IMR-90 (cell line): Measurements from ENCODE around the gene C19orf53. TPM values are rescaled to one million over a fixed set of nuclear protein-coding genes. Genes with fewer than 3 reads are reported as not detected.

Source experiments
- ATAC-seq: fragments of 200-7000 bp; cut with Tn5 transposase; 2 replicates; pipeline ENCODE4 v1.9.1; 2020; ENCODE audit warnings: low read depth, mild to moderate bottlenecking, moderate library complexity
- BruUV-seq: library from RNA; stranded (reverse); fragments of 400-500 nt; replicated peaks from 2 replicates; lab custom pipeline; 2021; lab: Mats Ljungman, UMichigan
- CTCF ChIA-PET: fragments of 300-600 bp; formaldehyde crosslinking; extraction: SDS; loops from one replicate; lab custom pipeline; 2021; ENCODE audit warnings: antibody characterized with exemption; lab: Yijun Ruan, JAX
- POLR2A ChIA-PET: fragments of 300-600 bp; sonication (Branson Sonifier 250); formaldehyde crosslinking; loops from one replicate; lab custom pipeline; 2022; ENCODE audit warnings: antibody characterized with exemption; ENCODE audit not compliant: unreplicated experiment; lab: Charles Lee
- DNase-seq: peaks from one replicate; pipeline ENCODE4 v3.0.0; 2013
- H2AFZ ChIP-seq: replicated peaks from 2 replicates; pipeline ENCODE3; 2013; ENCODE audit warnings: low read length, mild to moderate bottlenecking; ENCODE audit not compliant: poor library complexity
- H2AK5ac ChIP-seq: 2 replicates; pipeline ENCODE4 v1.6.1; 2013; ENCODE audit warnings: low read depth, low read length, inconsistent platforms
- H2AK9ac ChIP-seq: replicated peaks from 2 replicates; pipeline ENCODE3; 2013; ENCODE audit warnings: mild to moderate bottlenecking, low read depth, low read length, moderate library complexity; ENCODE audit not compliant: poor library complexity
- H2BK120ac ChIP-seq: 2 replicates; pipeline ENCODE4 v1.6.1; 2013; ENCODE audit warnings: low read depth, low read length, inconsistent platforms
- H2BK15ac ChIP-seq: 3 replicates; pipeline ENCODE4 v1.6.1; 2013; ENCODE audit warnings: low read depth, low read length, inconsistent platforms
- H2BK20ac ChIP-seq: 2 replicates; pipeline ENCODE4 v1.6.1; 2013; ENCODE audit warnings: low read depth, mild to moderate bottlenecking, inconsistent platforms, low read length, moderate library complexity
- H2BK5ac ChIP-seq: 2 replicates; pipeline ENCODE4 v1.6.1; 2013; ENCODE audit warnings: mild to moderate bottlenecking, low read depth, low read length, inconsistent platforms; ENCODE audit not compliant: poor library complexity, severe bottlenecking
- H3K14ac ChIP-seq: replicated peaks from 2 replicates; pipeline ENCODE4 v1.6.1; 2013; ENCODE audit warnings: low read depth, low read length, inconsistent platforms
- H3K18ac ChIP-seq: 2 replicates; pipeline ENCODE4 v1.6.1; 2013; ENCODE audit warnings: low read depth, low read length, control low read depth
- H3K23ac ChIP-seq: 2 replicates; pipeline ENCODE4 v1.6.1; 2013; ENCODE audit warnings: low read depth, low read length, inconsistent platforms
- H3K27ac ChIP-seq: 2 replicates; pipeline ENCODE4 v1.5.1; 2013; ENCODE audit warnings: mild to moderate bottlenecking, control low read depth, low read length; ENCODE audit not compliant: insufficient read depth
- H3K27me3 ChIP-seq: 2 replicates; pipeline ENCODE4 v1.6.1; 2013; ENCODE audit warnings: low read length; ENCODE audit not compliant: control insufficient read depth, insufficient read depth
- H3K36me3 ChIP-seq: 2 replicates; pipeline ENCODE4 v1.6.1; 2013; ENCODE audit warnings: low read length, mixed read lengths; ENCODE audit not compliant: control insufficient read depth, insufficient read depth
- H3K4ac ChIP-seq: 2 replicates; pipeline ENCODE4 v1.6.1; 2013; ENCODE audit warnings: low read depth, low read length, inconsistent platforms
- H3K4me1 ChIP-seq: 2 replicates; pipeline ENCODE4 v1.6.1; 2013; ENCODE audit warnings: low read length, mixed read lengths; ENCODE audit not compliant: control insufficient read depth, insufficient read depth
- H3K4me2 ChIP-seq: 2 replicates; pipeline ENCODE4 v1.6.1; 2013; ENCODE audit warnings: low read depth, mild to moderate bottlenecking, control low read depth, low read length, moderate library complexity
- H3K4me3 ChIP-seq: 2 replicates; pipeline ENCODE4 v1.5.1; 2013; ENCODE audit warnings: low read depth, mild to moderate bottlenecking, control low read depth, low read length, moderate library complexity; ENCODE audit not compliant: insufficient read depth
- H3K56ac ChIP-seq: 2 replicates; pipeline ENCODE4 v1.6.1; 2013; ENCODE audit warnings: low read length, inconsistent platforms; ENCODE audit not compliant: insufficient read depth; ENCODE audit errors: extremely low read depth
- H3K79me1 ChIP-seq, 2 experiments: 2 replicates each; pipeline ENCODE4 v1.6.1; 2013; ENCODE audit warnings: low read length in 2 of 2, inconsistent platforms in 1 of 2, low read depth in 1 of 2
- H3K9ac ChIP-seq: 2 replicates; pipeline ENCODE4 v1.6.1; 2013; ENCODE audit warnings: low read depth, low read length, control low read depth
- H3K9me1 ChIP-seq: 2 replicates; pipeline ENCODE4 v1.6.1; 2013; ENCODE audit warnings: low read length, inconsistent platforms; ENCODE audit not compliant: insufficient read depth
- H3K9me3 ChIP-seq: 2 replicates; pipeline ENCODE4 v1.6.1; 2013; ENCODE audit warnings: low read length; ENCODE audit not compliant: control insufficient read depth, insufficient read depth
- H4K20me1 ChIP-seq: 2 replicates; pipeline ENCODE4 v1.6.1; 2013; ENCODE audit warnings: low read length, inconsistent platforms; ENCODE audit not compliant: insufficient read depth
- H4K5ac ChIP-seq: 2 replicates; pipeline ENCODE4 v1.6.1; 2013; ENCODE audit warnings: mild to moderate bottlenecking, low read depth, low read length, control low read depth
- H4K8ac ChIP-seq, 2 experiments: 2 replicates each; pipeline ENCODE4 v1.6.1; 2013; ENCODE audit warnings: low read depth in 2 of 2, low read length in 2 of 2, control low read depth in 1 of 2, inconsistent platforms in 1 of 2
- H4K91ac ChIP-seq: 2 replicates; pipeline ENCODE4 v1.6.1; 2013; ENCODE audit warnings: low read depth, low read length, inconsistent platforms; ENCODE audit not compliant: insufficient read depth
- BHLHE40 ChIP-seq: fragments of 150-350 bp; IDR thresholded peaks from 2 replicates; pipeline ENCODE4 v1.6.1; 2016; ENCODE audit warnings: mild to moderate bottlenecking, low read depth, low read length
- CEBPB ChIP-seq: IDR thresholded peaks from 2 replicates; pipeline ENCODE4 v1.6.1; 2012; ENCODE audit warnings: low read depth, low read length, improper control_type of control experiment
- CHD1 ChIP-seq: IDR thresholded peaks from 2 replicates; pipeline ENCODE4 v1.6.1; 2012; ENCODE audit warnings: low read depth, low read length, improper control_type of control experiment
- CTCF ChIP-seq: conservative IDR thresholded peaks from 2 replicates; pipeline ENCODE4 v1.5.1; 2012; ENCODE audit warnings: mild to moderate bottlenecking, low read depth, low read length, improper control_type of control experiment
- MAFK ChIP-seq: IDR thresholded peaks from 2 replicates; pipeline ENCODE4 v1.6.1; 2012; ENCODE audit warnings: low read depth, low read length, improper control_type of control experiment
- MAZ ChIP-seq: IDR thresholded peaks from 2 replicates; pipeline ENCODE4 v1.6.1; 2012; ENCODE audit warnings: low read depth, mild to moderate bottlenecking, low read length, improper control_type of control experiment, moderate library complexity, borderline replicate concordance
- MXI1 ChIP-seq: IDR thresholded peaks from 2 replicates; pipeline ENCODE4 v1.6.1; 2012; ENCODE audit warnings: low read depth, mild to moderate bottlenecking, low read length, moderate library complexity, borderline replicate concordance
- NFE2L2 ChIP-seq: fragments of 150-350 bp; IDR thresholded peaks from 2 replicates; pipeline ENCODE4 v1.6.1; 2016; ENCODE audit warnings: low read depth, mild to moderate bottlenecking, low read length
- POLR2A ChIP-seq: IDR thresholded peaks from 2 replicates; pipeline ENCODE4 v1.6.1; 2012; ENCODE audit warnings: mild to moderate bottlenecking, low read depth, low read length
- RAD21 ChIP-seq: IDR thresholded peaks from 2 replicates; pipeline ENCODE4 v1.6.1; 2012; ENCODE audit warnings: low read length, improper control_type of control experiment
- RCOR1 ChIP-seq: IDR thresholded peaks from 2 replicates; pipeline ENCODE4 v1.6.1; 2012; ENCODE audit warnings: mild to moderate bottlenecking, low read length, improper control_type of control experiment; ENCODE audit not compliant: insufficient replicate concordance
- RFX5 ChIP-seq: IDR thresholded peaks from 2 replicates; pipeline ENCODE4 v1.8.0; 2012; ENCODE audit warnings: low read depth, mild to moderate bottlenecking, low read length, moderate library complexity
- dilution Hi-C: fragments of 300-500 bp; cut with HindIII; formaldehyde crosslinking; loops from one replicate; pipeline ENCODE4 v1.14.3; 2018; ENCODE audit warnings: low sequenced_read_pairs; ENCODE audit not compliant: unreplicated experiment
- in situ Hi-C: fragments of 300-500 bp; cut with MboI; formaldehyde crosslinking; loops from 3 replicates; pipeline ENCODE4 v1.14.3; 2019; ENCODE audit warnings: low sequenced_read_pairs, inconsistent platforms, mixed read lengths
- intact Hi-C: fragments of 100-400 bp; cut with micrococcal nuclease; formaldehyde crosslinking; loops from 2 replicates; pipeline ENCODE4 v1.10.0; 2022
- polyA plus RNA-seq, 3 experiments: library from polyadenylated mRNA; depleted of rRNA; stranded (reverse); fragments of >200 nt; gene quantifications; 2 replicates each; pipeline ENCODE4 v1.2.3, GENCODE V29; 2012; ENCODE audit warnings: low replicate concordance in 1 of 3
- total RNA-seq: library from RNA; depleted of rRNA; stranded (reverse); fragments of >200 nt; gene quantifications from 2 replicates; pipeline ENCODE4 v1.2.3, GENCODE V29; 2012
- TF ChIP-seq, protein P1 (sequence below): fragments of 150-350 bp; IDR thresholded peaks from 2 replicates; pipeline ENCODE4 v1.6.1; 2016; ENCODE audit warnings: low read depth, mild to moderate bottlenecking, low read length, moderate library complexity, borderline replicate concordance

Gene C19orf53
- total and polyA plus RNA-seq, 2 of the 4 experiments (the other 2 are of a cell fraction) = 61.3 to 290 TPM

DNA sequence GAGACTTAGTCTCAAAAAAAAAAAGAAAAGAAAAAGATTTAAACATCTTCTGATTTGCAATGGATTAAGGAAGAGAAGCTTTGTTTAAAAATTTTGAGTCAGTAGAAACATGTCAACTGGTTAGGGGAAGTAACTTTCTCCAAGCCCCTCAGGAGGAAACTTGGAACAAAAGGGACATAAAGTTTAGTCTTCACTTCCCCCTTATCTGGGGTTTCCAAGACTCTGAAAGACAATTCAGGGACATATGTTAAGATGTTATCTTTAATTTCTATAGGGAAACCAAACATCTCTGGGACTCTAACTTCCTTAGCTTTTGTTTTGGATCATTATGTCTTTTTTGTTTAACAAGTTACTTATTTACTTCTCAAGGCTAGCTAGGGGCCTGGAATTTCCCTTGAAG, 30.1 kb upstream of the C19orf53 start:
- ChIA-PET POLR2A (no interaction called here), CTCF (no interaction called here)
- Histone ChIP-seq H3K27me3 (no peaks in the 10 kb centered on the region), H3K4me3 (no peak overlapping the region), H2BK15ac (no peak overlapping the region), H2AK9ac (no peak overlapping the region), H3K27ac (no peak overlapping the region), H2AK5ac (no peak overlapping the region), H3K4me1 (peaks cover 4% of the 10 kb centered on the region; the same call in 1 of the 2 replicates), H2AFZ (no peak overlapping the region), H3K18ac (no peak overlapping the region), H4K5ac (no peak overlapping the region), H3K4ac (no peak overlapping the region), H4K20me1 (no peaks in the 10 kb centered on the region), H3K9me1 (peaks cover 4% of the 10 kb centered on the region; the same call in 1 of the 2 replicates), H2BK20ac (no peak overlapping the region), H3K9ac (no peak overlapping the region), H3K56ac (no peak overlapping the region), H3K36me3 (0 out of 2 replicates have a peak, but pooled peaks cover 2% of the 10 kb centered on the region), H3K14ac (no peak overlapping the region), H3K23ac (no peak overlapping the region), H3K4me2 (no peak overlapping the region), H2BK5ac (no peak overlapping the region), H4K8ac (no peak overlapping the region), H3K79me1 (peaks cover 0 to 13% of the 10 kb centered on the region in 2 experiments), H2BK120ac (no peak overlapping the region), H4K91ac (no peak overlapping the region), H3K9me3 (no peaks in the 10 kb centered on the region)
- dilution Hi-C loops (no loop called here), intact Hi-C loops (no loop called here), in situ Hi-C loops (loop anchor here (25.0 kb wide), 1 partner anchor 757 kb away; the partner anchor contains the start of gene NFIX)
- ATAC-seq (no peak), DNase-seq (no peak)
- TF ChIP-seq, protein P1, sequence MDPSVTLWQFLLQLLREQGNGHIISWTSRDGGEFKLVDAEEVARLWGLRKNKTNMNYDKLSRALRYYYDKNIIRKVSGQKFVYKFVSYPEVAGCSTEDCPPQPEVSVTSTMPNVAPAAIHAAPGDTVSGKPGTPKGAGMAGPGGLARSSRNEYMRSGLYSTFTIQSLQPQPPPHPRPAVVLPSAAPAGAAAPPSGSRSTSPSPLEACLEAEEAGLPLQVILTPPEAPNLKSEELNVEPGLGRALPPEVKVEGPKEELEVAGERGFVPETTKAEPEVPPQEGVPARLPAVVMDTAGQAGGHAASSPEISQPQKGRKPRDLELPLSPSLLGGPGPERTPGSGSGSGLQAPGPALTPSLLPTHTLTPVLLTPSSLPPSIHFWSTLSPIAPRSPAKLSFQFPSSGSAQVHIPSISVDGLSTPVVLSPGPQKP = no peak
- no peak for TF ChIP-seq MAFK
- TF ChIP-seq BHLHE40 = no peak
- no peak for TF ChIP-seq CEBPB
- no peak for TF ChIP-seq RFX5
- no peak for TF ChIP-seq CHD1
- TF ChIP-seq RCOR1 = no peak
- no peak for TF ChIP-seq NFE2L2
- no peak for TF ChIP-seq RAD21
- TF ChIP-seq POLR2A = no peak
- no peak for TF ChIP-seq MAZ
- no peak for TF ChIP-seq CTCF
- TF ChIP-seq MXI1 = no peak
- no TSS peak for BruUV-seq
